Stimulated activated naive B cell treated with anti-CD40 and anti-IgM and Interleukin-4, amounts not matched to agents 10 μg/mL and 1 μg/mL and 100 μg/mL, for 72 hours (primary cell): ENCODE measurements around the gene CLBA1.

Experiments used
- ATAC-seq, 2 donors: fragments of 150-1000 bp; cut with Tn5 transposase; replicated peaks; 2 replicates each; pipeline ENCODE4 v1.10.0; 2021; ENCODE audit warnings: moderate library complexity in 1 of 2
- DNase-seq: peaks from one replicate; pipeline ENCODE4 v3.0.0; 2021
- H3K27ac Mint-ChIP-seq: one replicate; pipeline ENCODE4 v1.8.0; 2022; ENCODE audit warnings: mild to moderate bottlenecking, mixed read lengths
- H3K27me3 Mint-ChIP-seq, 2 donors: one replicate each; pipeline ENCODE4 v1.8.0; 2022; ENCODE audit warnings: mixed read lengths in 2 of 2
- H3K36me3 Mint-ChIP-seq, 2 donors: one replicate each; pipeline ENCODE4 v1.8.0; 2022; ENCODE audit warnings: mixed read lengths in 2 of 2, mild to moderate bottlenecking in 1 of 2
- H3K4me1 Mint-ChIP-seq, 2 donors: one replicate each; pipeline ENCODE4 v1.8.0; 2022; ENCODE audit warnings: mixed read lengths in 2 of 2, mild to moderate bottlenecking in 1 of 2
- H3K4me3 Mint-ChIP-seq, 2 donors: one replicate each; pipeline ENCODE4 v1.8.0; 2022; ENCODE audit warnings: mild to moderate bottlenecking in 2 of 2, mixed read lengths in 2 of 2, moderate library complexity in 1 of 2
- H3K9me3 Mint-ChIP-seq, 2 donors: one replicate each; pipeline ENCODE4 v1.8.0; 2022; ENCODE audit warnings: mixed read lengths in 2 of 2, mild to moderate bottlenecking in 1 of 2

Gene CLBA1

DNA sequence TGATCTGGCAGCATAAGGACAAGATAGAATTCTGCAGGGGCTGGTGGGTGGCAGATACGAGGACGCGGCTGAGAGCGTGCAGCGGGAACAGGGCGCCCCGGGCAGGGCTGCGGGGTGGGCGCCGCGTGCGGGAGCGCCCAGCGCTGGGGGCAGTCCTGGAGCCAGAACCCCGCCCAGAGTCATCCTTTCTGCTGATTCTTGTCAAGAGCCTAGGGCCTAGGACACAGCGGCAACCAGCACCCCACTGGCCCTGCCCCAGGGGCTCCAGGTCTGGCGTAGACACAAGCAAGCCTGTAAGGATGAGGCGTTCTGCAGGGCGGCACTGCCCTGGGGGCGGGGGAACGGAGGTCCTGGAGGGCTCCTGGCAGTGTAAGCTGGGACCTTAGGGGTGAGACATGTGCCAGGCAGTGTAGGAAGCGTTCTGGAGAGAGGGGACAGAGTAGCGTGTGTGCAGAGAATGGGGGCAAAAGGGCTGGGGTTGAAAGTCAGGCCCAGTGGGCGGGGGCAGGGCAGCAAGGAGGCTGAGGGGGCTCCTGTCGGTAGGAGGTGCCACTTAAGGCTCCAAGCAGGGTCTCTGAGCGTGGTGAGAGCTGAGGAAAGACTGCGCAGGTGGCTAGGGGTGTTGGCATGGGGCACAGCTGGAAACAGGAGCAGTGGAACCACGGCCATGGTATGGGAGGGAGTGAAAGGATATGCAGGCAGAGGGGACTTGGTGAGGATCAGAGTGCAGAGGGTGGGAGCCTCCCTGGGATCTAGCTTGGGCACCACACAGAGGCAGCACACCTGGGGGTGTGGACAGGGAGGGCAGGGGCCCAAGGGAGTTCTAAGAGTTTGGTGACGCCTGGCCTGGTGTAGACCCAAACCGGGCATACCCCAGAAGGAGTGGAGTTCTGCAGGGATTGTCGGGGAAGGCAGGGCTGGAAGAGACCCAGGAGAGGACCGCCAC lies 6.6 kb upstream of the CLBA1 start:
- ATAC-seq = no peak
- no peak for DNase-seq
- Mint-ChIP-seq H3K4me1 (peaks cover 18 to 22% of the 10 kb centered on the region in 2 donors), H3K36me3 (no peaks in the 10 kb centered on the region), H3K27ac (peak overlapping the region; percentile 21), H3K9me3 (no peaks in the 10 kb centered on the region), H3K27me3 (peaks cover 26 to 28% of the 10 kb centered on the region in 2 donors), H3K4me3 (peak overlapping the region in 1 of 2 donors; percentile 17)

DNA sequence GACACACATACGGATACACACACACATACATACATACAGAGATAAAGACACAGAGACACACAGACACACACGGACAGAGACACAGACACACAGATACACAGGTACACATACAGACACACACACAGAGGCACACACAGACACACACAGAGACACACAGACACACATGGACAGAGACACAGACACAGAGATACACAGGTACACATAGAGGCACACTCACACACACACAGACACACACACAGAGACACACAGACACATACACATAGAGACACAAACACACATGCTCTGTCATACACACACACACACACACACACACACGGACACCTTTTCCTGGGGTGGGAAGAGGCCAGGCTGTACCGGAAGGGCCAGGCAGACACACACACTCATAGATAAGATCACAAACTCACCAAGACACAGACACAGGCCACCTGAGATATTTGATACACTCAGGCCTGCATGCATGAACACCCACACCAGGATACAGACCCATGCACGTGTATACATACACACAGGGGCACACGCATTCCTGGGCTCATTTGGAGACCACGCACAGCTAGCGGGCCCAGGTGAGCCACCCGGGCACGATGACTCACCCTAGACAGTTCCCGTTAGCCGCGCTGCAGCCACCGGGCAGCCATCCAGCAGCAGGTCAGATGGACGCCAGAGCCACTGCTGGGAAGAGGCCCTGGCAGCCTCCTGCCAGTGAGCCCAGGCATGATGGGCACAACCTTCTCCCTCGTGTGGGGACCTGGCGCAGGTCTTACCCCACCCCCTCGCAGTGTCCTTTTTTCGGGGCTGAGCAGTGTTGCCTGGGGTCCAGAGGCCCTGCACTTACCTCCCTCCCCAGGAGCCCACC lies 5.6 kb upstream of the CLBA1 start:
- ATAC-seq (no peak), DNase-seq (no peak)
- Mint-ChIP-seq H3K27me3 (peaks cover 26 to 28% of the 10 kb centered on the region in 2 donors), H3K36me3 (no peaks in the 10 kb centered on the region), H3K4me3 (no peak overlapping the region), H3K9me3 (peaks cover 0 to 2% of the 10 kb centered on the region in 2 donors), H3K27ac (no peak overlapping the region), H3K4me1 (peaks cover 25 to 26% of the 10 kb centered on the region in 2 donors)

DNA sequence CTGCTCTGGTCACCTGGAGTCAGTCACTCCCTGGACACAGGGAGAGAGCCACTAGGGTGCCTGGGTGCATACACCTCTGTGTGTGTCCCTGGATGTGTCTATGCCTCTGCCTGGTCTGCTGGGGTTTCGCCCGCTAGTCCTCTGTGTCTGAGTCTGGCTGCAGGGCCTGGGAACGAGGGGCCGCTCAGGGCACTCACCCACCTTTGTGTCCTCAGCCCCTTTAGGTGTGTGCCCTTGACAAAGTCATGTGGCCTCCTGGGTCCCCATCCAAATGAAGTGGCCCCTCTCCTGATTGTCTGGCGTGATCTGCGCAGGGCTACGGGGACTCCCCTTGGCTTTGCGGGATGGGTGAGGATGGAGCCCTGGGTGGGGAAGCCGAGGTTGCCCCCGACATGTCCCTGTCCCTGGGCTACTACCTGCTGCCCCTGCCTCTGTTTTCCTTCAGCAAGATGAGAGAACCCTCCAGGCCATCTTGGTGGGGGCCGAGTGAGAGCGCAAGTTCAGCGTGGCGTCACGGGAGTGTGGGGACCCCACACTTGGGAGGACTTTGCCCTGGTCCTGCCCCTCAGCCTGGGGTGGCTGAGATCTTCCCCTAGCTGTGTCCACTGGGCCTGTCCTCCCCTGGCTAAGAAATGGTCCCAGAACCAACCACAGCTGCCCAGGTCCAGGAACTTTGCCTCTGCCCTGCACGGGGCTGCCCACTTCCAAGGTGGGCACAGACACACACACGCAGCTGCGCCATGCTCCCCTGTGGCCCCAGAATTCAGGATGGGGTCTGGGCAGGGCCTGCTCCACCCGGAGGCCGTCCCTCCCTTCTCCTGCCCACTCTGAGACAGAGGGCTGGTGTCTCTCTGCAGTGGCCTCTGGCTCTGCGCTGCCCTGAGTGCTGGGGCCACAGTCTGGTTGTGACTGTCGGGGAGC lies 4.7 kb upstream of the CLBA1 start:
- no peak for ATAC-seq
- Mint-ChIP-seq H3K27ac (no peak overlapping the region), H3K36me3 (no peaks in the 10 kb centered on the region), H3K9me3 (peaks cover 0 to 2% of the 10 kb centered on the region in 2 donors), H3K4me3 (no peak overlapping the region), H3K4me1 (peaks cover 19 to 22% of the 10 kb centered on the region in 2 donors), H3K27me3 (peaks cover 26 to 28% of the 10 kb centered on the region in 2 donors)
- DNase-seq = no peak

DNA sequence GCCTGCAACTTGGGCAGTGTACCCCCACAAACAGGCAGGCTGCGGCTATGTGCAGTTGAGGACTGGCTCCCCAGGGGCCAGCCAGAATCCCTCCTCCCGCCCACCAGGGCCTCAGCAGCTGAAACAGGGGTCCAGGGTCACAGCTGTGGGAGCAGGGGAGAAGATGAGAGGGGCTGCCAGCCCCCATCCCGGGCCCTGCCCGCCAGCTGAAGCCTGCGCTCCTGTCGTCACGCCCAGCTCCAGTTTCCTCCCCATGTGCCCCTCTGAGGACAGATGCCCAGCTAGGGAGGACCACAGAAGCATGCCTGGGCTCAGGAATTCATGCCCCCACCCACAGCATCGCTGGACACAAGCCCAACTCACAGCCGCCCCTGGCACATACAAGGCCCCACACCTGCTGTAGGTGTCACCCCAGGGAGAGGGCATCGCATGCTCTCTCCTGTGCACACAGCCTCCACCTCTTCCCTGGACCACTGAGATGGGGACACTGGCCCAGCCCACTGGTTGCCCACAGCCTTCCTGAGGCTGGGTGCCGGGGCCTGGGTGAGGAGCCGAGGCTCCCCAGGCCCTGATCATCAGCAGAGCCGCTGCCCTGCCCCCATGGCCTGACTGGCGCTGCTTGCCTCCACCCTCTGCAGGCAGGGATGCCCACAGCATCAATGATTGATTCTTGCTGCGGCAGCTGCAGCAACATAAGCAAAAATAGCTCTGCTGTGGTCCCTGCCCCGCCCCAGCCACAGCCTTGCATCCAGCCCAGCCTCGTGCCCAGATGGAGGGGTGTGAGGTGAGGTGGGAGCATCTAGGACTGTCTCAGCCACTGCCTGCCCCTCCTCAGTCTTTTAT lies 3.7 kb upstream of the CLBA1 start:
- H3K36me3 Mint-ChIP-seq = no peaks in the 10 kb centered on the region
- H3K27ac Mint-ChIP-seq = no peak overlapping the region
- ATAC-seq = no peak
- H3K9me3 Mint-ChIP-seq = peaks cover 0 to 2% of the 10 kb centered on the region in 2 donors
- no peak overlapping the region for H3K4me3 Mint-ChIP-seq
- H3K4me1 Mint-ChIP-seq = peaks cover 20 to 25% of the 10 kb centered on the region in 2 donors
- DNase-seq = no peak
- peaks cover 18 to 20% of the 10 kb centered on the region in 2 donors for H3K27me3 Mint-ChIP-seq

DNA sequence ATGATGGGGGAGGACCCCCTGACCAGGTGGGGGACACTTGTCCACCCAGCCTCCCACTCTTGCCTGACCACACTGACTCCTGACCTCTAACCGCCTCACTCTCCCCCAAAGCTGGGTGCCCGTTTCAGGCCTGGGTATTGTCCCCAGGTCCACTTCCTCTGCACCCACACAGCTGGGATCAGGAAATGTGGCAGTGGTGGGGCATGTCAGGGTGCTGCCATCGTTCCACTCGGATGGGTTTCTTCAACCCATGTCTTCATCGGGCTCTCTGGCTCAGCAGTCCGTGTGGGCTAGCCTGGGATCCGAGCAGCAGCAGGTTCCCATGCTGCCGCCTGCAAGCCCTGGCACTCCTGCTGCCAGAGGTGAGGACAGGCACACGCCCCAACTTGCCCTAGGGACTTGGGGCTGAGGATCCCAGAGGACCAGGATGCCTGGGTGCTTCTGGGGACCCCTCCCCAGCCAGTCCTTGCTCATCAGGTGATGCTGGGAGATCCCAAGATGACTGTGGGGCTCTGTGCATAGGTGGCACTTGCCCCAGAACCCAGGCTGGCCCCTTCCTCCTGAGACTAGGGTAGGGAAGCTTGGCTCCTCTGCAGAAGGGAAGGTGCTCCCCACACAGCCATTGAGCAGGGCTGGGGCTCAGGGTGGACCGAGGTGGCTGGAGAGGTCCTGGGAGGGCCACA lies 2.9 kb upstream of the CLBA1 start:
- Mint-ChIP-seq H3K36me3 (peaks cover 0 to 4% of the 10 kb centered on the region in 2 donors), H3K27ac (no peak overlapping the region), H3K4me3 (no peak overlapping the region), H3K9me3 (peaks cover 0 to 2% of the 10 kb centered on the region in 2 donors), H3K27me3 (peaks cover 13 to 18% of the 10 kb centered on the region in 2 donors), H3K4me1 (peaks cover 20 to 23% of the 10 kb centered on the region in 2 donors)
- no peak for DNase-seq
- ATAC-seq = no peak

DNA sequence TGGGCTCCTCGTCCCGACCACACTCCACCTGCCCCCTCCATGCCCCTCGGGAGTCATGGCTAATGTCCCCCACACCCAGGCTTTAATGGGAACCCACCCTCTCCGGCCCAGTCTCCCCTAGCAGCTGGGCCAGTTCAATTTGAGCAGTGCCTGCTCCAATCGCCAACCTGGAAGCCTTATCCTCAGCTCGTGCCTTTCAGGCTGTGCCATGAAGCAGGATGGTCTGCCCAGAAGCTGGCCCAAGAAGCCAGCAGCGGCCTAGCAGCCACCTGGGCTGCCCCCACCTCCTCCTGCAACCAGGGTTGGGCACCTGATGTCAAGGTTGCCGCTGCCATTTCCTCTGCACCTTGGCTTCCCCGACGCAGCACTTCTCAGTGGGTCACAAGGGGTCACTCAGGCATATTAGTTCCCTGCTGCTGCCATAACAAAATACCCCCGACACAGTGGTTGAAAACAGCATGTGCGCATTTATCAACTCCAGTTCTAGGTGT lies 2.3 kb upstream of the CLBA1 start:
- peaks cover 18 to 22% of the 10 kb centered on the region in 2 donors for H3K4me1 Mint-ChIP-seq
- H3K9me3 Mint-ChIP-seq = peaks cover 0 to 2% of the 10 kb centered on the region in 2 donors
- H3K4me3 Mint-ChIP-seq = no peak overlapping the region
- DNase-seq (no peak), ATAC-seq (no peak)
- H3K27me3 Mint-ChIP-seq = peaks cover 11 to 16% of the 10 kb centered on the region in 2 donors
- no peak overlapping the region for H3K27ac Mint-ChIP-seq
- peaks cover 0 to 4% of the 10 kb centered on the region in 2 donors for H3K36me3 Mint-ChIP-seq

DNA sequence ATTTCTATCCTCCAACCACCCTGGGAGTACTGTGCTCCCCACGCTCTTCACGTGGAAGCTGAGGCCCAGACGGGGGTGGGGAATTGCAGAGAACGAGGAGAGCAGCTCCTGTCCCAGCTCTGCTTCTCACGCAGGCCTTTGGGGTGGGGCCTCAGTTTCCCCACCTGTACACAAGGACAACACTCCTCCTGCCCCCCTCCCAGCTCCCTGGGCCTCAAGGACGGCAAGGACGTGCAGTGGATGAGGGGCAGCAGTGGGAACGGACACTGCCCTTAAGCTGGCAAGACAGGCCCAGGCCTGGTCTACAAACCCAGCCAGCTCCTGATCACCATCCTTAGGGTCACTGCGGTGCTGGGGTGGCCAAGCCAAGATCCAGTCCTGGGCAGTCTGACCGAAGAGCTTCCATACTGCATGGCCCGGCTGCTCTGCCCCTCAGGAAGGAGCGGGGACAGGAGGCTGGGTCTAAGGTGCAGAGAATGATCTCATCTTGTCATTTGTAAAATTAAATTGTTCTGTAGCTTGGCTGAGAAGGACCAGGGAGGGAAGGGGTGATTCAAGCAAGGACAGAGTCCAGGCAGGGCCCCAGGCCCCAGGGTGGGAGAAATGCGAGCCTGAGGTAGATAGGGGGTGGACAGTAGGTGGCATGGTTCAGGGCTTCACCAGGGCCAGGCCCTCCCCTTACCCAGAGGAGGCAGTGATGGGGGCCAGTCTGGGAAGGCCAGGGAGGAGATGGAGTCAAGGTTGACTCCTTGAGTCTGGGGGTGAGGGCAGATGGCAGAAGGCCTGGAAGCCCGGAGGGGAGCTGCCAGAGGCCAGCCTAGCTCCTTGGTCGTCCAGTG lies 1.3 kb upstream of the CLBA1 start:
- H3K4me3 Mint-ChIP-seq = peak overlapping the region; percentile 74 to 86
- DNase-seq = no peak
- H3K27me3 Mint-ChIP-seq = peaks cover 3 to 11% of the 10 kb centered on the region in 2 donors
- peaks cover 18 to 20% of the 10 kb centered on the region in 2 donors for H3K4me1 Mint-ChIP-seq
- H3K36me3 Mint-ChIP-seq = peaks cover 0 to 4% of the 10 kb centered on the region in 2 donors
- H3K9me3 Mint-ChIP-seq = peaks cover 0 to 2% of the 10 kb centered on the region in 2 donors
- peak overlapping the region; percentile 85 for H3K27ac Mint-ChIP-seq
- no peak for ATAC-seq

DNA sequence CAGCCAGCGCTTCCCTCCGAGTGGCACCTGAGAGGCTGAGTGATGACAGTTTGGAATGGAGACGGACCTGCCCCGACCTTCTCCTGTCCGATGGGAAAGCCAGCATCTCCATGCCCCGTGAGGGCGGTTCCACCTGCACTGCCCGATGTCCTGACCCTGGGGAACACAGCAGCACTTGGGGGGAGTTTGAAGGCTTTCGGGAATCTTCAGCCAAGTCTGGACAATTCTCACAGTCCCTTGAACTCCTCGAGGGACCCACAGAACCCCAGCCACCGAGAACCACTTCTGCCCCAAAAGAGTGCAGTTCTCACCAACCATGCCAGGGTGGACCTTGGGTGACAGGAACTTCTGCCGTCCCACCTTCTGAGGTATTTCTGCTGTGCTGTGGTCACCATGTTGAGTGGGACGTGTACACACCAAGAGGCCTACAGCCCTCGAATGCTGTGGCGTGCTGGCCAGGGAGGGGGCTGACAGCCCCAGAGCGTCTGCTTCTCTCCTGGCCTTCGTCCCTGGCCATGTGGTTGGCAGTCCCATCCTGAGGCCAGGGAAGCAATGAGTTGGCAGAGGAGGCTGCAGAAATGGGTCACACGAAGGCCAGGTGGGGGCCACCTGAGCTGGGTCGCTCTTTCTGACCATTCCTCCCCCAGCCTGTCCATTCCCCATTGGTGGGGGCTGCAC lies 1.0 kb downstream of the CLBA1 start:
- Mint-ChIP-seq H3K36me3 (peaks cover 0 to 8% of the 10 kb centered on the region in 2 donors), H3K4me1 (peaks cover 16 to 18% of the 10 kb centered on the region in 2 donors), H3K4me3 (peak overlapping the region; percentile 75 to 86), H3K9me3 (peaks cover 0 to 2% of the 10 kb centered on the region in 2 donors), H3K27me3 (peaks cover 0 to 3% of the 10 kb centered on the region in 2 donors), H3K27ac (peak overlapping the region; percentile 80)
- DNase-seq = no peak
- no peak for ATAC-seq

DNA sequence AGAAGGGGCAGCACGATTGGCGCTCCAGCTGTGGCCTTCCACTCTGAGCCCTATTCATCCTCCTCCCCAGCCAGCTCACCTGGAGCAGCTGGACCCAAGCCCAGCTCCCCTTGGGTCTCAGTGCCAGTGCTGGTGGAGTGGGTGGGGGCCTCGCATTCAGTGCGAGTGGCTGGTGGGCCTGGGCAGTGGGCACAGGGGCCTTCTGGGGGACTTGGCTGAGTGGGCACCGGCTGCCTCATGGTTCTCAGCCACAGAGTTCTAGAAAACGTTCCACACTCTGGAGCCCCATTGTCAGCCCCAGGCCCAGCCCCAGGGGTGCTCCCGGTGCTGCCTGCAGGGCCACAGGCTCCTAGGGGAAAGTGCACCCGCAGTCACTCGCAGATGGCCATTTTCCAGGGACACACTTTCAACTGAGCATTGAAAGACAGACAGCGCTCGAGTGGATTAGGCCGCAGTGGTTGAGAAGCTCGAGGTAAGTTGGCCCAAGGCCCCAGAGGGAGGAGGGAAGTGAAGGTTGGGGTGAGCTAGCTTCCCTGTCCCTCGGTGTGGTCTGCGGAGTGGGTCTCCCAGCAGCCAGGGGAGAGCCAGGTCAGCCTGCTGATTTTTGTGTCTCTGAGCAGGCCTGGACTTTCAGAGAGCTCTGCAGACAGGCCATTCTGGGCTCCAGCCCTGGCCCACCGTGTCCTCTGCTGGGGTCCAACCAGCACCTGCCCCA lies 3.8 kb downstream of the CLBA1 start:
- DNase-seq (no peak), ATAC-seq (no peak)
- Mint-ChIP-seq H3K36me3 (peaks cover 12 to 32% of the 10 kb centered on the region in 2 donors), H3K9me3 (peaks cover 0 to 2% of the 10 kb centered on the region in 2 donors), H3K4me3 (no peak overlapping the region), H3K4me1 (peaks cover 14 to 16% of the 10 kb centered on the region in 2 donors), H3K27me3 (peaks cover 0 to 3% of the 10 kb centered on the region in 2 donors), H3K27ac (no peak overlapping the region)

DNA sequence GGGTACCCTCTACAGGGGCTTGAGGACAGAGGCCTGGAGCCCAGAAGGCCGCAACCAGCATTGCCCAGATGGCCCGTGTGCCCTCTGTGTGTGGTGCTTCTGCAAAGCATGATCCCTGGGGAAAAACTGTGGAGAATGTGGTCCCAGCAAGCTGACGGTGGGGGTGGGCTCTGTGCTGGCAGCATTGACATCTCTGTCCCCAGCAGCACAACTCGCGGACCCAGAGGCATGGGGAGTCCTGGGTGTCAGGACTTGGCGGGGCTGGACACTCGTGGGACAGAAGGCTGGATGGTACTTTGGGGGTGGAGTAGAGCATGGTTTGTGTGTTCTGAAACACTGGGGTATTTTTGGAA lies 4.3 kb downstream of the CLBA1 start:
- peaks cover 9 to 11% of the 10 kb centered on the region in 2 donors for H3K4me1 Mint-ChIP-seq
- peaks cover 17 to 36% of the 10 kb centered on the region in 2 donors for H3K36me3 Mint-ChIP-seq
- ATAC-seq (no peak), DNase-seq (no peak)
- H3K9me3 Mint-ChIP-seq = no peaks in the 10 kb centered on the region
- H3K4me3 Mint-ChIP-seq = no peak overlapping the region
- H3K27me3 Mint-ChIP-seq = peaks cover 0 to 3% of the 10 kb centered on the region in 2 donors
- H3K27ac Mint-ChIP-seq = no peak overlapping the region

DNA sequence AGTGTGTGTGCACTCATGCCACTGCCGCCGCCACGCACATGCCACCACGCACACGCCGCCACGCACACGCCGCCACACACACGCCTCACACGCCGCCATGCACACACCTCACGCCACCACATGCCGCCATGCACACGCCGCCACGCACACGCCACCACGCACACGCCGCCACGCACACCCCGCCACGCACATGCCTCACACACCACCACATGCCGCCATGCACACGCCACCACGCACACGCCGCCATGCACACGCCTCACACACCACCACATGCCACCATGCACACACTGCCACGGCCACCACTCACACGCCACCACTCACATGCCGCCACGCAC lies 6.3 kb downstream of the CLBA1 start:
- H3K27me3 Mint-ChIP-seq = peaks cover 0 to 3% of the 10 kb centered on the region in 2 donors
- no peak overlapping the region for H3K4me3 Mint-ChIP-seq
- DNase-seq = no peak
- ATAC-seq = no peak
- H3K4me1 Mint-ChIP-seq = peaks cover 3 to 5% of the 10 kb centered on the region in 2 donors
- H3K27ac Mint-ChIP-seq = peak overlapping the region; percentile 62
- no peaks in the 10 kb centered on the region for H3K9me3 Mint-ChIP-seq
- H3K36me3 Mint-ChIP-seq = peaks cover 17 to 39% of the 10 kb centered on the region in 2 donors
